Measurements from ENCODE around the gene VPS8. TPM values are rescaled to one million over a fixed set of nuclear protein-coding genes. Genes with fewer than 3 reads are reported as not detected.

Gene VPS8
- total RNA-seq, 2 donors from 2014 or later, result 22.7 to 23.0 TPM

GRCh38 chr3:185021256-185021655 lies 209.3 kb downstream of the VPS8 start:
- H3K36me3 ChIP-seq, result peaks cover 5% of the 10 kb centered on the region
- TF ChIP-seq CTCF (IDR thresholded peaks at IDR 0.05), result no peak
- H3K9me3 ChIP-seq, result no peaks in the 10 kb centered on the region
- no peaks in the 10 kb centered on the region for H3K27me3 ChIP-seq
- H3K4me3 ChIP-seq, result no peak overlapping the region
- DNase-seq (ENCODE audit: low spot score), result no peak
- H3K4me1 ChIP-seq, result no peaks in the 10 kb centered on the region
- no peak overlapping the region for H3K27ac ChIP-seq

- no peaks in the 10 kb centered on the region for H3K9me3 ChIP-seq
- no peak for DNase-seq (ENCODE audit: low spot score)
- no peak overlapping the region for H3K27ac ChIP-seq
- TF ChIP-seq CTCF (IDR thresholded peaks at IDR 0.05), result no peak
- H3K36me3 ChIP-seq, result peaks cover 8% of the 10 kb centered on the region
- no peaks in the 10 kb centered on the region for H3K4me1 ChIP-seq
- H3K27me3 ChIP-seq, result no peaks in the 10 kb centered on the region
- no peak overlapping the region for H3K4me3 ChIP-seq
These were observed 212.4 kb downstream of the VPS8 start for GRCh38 chr3:185024406-185024805.

DNA sequence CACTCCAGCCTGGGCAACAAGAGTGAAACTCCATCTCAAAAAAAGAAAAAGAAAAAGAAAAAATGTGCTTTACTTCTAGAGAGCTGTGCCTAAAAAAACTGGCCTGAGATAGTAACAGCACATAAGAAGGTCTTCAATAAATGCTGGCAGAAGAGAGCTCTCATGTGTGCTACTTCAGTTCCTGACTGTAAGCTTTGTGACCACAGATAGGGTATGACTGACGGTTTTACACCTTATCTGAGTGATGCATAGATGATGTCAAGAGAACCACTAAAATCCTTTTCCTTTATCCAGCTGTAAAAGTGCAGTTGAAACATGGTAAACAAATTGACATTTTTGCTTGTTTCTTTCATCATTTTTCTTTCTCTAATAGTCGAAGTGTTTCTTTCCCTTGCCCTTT lies 213.0 kb downstream of the VPS8 start:
- TF ChIP-seq CTCF (IDR thresholded peaks at IDR 0.05), result no peak
- peaks cover 8% of the 10 kb centered on the region for H3K36me3 ChIP-seq

GRCh38 chr3:185028121-185028520 lies 216.2 kb downstream of the VPS8 start:
- no peak for DNase-seq (ENCODE audit: low spot score)
- TF ChIP-seq CTCF (IDR thresholded peaks at IDR 0.05), result no peak
- Histone ChIP-seq H3K36me3 (peaks cover 8% of the 10 kb centered on the region), H3K27me3 (no peaks in the 10 kb centered on the region), H3K9me3 (no peaks in the 10 kb centered on the region), H3K4me1 (no peaks in the 10 kb centered on the region), H3K27ac (no peak overlapping the region), H3K4me3 (no peak overlapping the region)

More for the DNA sequence above, 213.0 kb downstream of the VPS8 start:
- Histone ChIP-seq H3K4me3 (no peak overlapping the region), H3K27me3 (no peaks in the 10 kb centered on the region), H3K9me3 (no peaks in the 10 kb centered on the region), H3K4me1 (no peaks in the 10 kb centered on the region), H3K27ac (no peak overlapping the region)
- DNase-seq (ENCODE audit: low spot score), result no peak

GRCh38 chr3:185029086-185029485 lies 217.1 kb downstream of the VPS8 start:
- Histone ChIP-seq H3K9me3 (no peaks in the 10 kb centered on the region), H3K4me1 (no peaks in the 10 kb centered on the region), H3K4me3 (no peak overlapping the region), H3K27ac (no peak overlapping the region), H3K27me3 (no peaks in the 10 kb centered on the region), H3K36me3 (peaks cover 8% of the 10 kb centered on the region)
- no peak for TF ChIP-seq CTCF (IDR thresholded peaks at IDR 0.05)
- DNase-seq (ENCODE audit: low spot score), result no peak

DNA sequence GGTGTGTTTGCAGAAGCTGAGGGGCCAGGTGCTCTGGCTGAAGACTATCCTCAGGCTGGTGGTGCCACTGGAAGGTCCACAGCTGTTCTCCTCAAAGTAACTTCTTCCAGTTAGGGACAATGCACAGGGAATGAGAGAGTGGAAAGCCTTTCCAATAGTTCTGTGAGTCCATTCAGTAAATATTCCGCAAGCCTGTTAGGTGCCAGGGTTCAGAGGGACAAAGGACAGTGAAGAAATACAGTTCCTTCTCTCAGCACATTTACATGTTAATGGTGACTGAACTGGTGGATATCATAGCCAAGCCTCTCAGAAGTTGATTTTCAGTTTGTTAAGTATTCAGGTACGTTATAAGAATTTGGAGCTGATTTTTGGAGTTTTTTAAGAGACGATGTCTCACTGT lies 218.4 kb downstream of the VPS8 start:
- no peak overlapping the region for H3K4me3 ChIP-seq
- peaks cover 3% of the 10 kb centered on the region for H3K36me3 ChIP-seq
- H3K27me3 ChIP-seq, result no peaks in the 10 kb centered on the region
- DNase-seq (ENCODE audit: low spot score), result no peak
- TF ChIP-seq CTCF (IDR thresholded peaks at IDR 0.05), result no peak
- H3K4me1 ChIP-seq, result no peaks in the 10 kb centered on the region
- no peak overlapping the region for H3K27ac ChIP-seq
- H3K9me3 ChIP-seq, result no peaks in the 10 kb centered on the region

Data from right atrium auricular region (tissue), 2 donors.